Duodenal mucosa (tissue), 2 donors: ENCODE measurements around the gene UGT1A9.

Source experiments
- H3K27ac ChIP-seq: one replicate; pipeline ENCODE4 v1.7.0; 2013; ENCODE audit warnings: low read depth, low read length
- H3K27me3 ChIP-seq, 2 donors: one replicate each; pipeline ENCODE4 v1.7.0; 2013; ENCODE audit warnings: low read length in 2 of 2, control low read depth in 1 of 2; ENCODE audit not compliant: insufficient read depth in 2 of 2, control insufficient read depth in 1 of 2
- H3K36me3 ChIP-seq, 2 donors: one replicate each; pipeline ENCODE4 v1.7.0; 2013; ENCODE audit warnings: low read length in 2 of 2, control low read depth in 1 of 2; ENCODE audit not compliant: insufficient read depth in 2 of 2, control insufficient read depth in 1 of 2
- H3K4me1 ChIP-seq, 2 donors: one replicate each; pipeline ENCODE4 v1.7.0; 2013; ENCODE audit warnings: low read length in 2 of 2, control low read depth in 1 of 2; ENCODE audit not compliant: insufficient read depth in 2 of 2, control insufficient read depth in 1 of 2
- H3K4me3 ChIP-seq, 2 donors: one replicate each; pipeline ENCODE4 v1.7.0; 2013; ENCODE audit warnings: low read length in 2 of 2, low read depth in 1 of 2
- H3K9ac ChIP-seq, 2 donors: one replicate each; pipeline ENCODE4 v1.7.0; 2013; ENCODE audit warnings: low read length in 2 of 2, low read depth in 1 of 2
- H3K9me3 ChIP-seq, 2 donors: one replicate each; pipeline ENCODE4 v1.7.0; 2013; ENCODE audit warnings: low read length in 2 of 2, control low read depth in 1 of 2; ENCODE audit not compliant: control insufficient read depth in 1 of 2

The UGT1A9 gene

DNA sequence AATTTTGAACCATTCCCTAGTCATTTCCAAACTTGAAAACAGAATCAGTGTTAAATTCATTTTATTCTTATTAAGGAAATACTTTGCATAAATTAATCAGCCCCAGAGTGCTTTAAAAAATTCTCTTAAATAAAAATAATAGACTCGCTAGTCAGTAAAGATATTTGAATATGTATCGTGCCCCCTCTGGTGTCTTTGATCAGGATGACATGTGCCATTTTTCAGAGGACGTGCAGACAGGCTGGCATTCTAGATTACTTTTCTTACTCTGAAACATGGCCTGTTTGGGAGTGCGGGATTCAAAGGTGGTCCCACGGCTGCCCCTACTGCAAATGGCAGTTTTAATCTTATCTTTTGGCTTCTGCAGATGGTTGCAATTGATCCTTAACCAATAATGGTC is 100.9 kb downstream of the UGT1A9 start:
- peaks cover 15 to 19% of the 10 kb centered on the region in 2 donors for H3K36me3 ChIP-seq
- H3K4me1 ChIP-seq: no peaks in the 10 kb centered on the region
- no peak overlapping the region for H3K9ac ChIP-seq
- H3K27ac ChIP-seq: no peak overlapping the region
- H3K27me3 ChIP-seq: no peaks in the 10 kb centered on the region
- no peak overlapping the region for H3K4me3 ChIP-seq
- peaks cover 6 to 7% of the 10 kb centered on the region in 2 donors for H3K9me3 ChIP-seq

DNA sequence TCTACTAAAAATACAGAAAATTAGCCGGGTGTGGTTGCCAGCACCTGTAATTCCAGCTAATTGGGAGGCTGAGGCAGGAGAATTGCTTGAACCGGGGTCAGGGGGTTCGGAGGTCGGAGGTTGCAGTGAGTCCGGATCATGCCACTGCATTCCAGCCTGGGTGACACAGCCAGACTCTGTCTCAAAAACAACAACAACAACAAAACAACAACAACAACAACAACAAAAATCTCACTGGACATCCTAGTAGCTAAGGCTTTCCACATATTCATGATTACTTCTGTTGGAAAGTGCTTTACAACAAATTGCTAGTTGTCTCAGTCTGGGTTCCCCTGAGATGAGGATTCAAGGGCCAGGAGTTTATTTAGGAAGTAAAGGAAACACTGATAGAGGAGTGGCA is 102.2 kb downstream of the UGT1A9 start:
- peaks cover 8 to 12% of the 10 kb centered on the region in 2 donors for H3K36me3 ChIP-seq

DNA sequence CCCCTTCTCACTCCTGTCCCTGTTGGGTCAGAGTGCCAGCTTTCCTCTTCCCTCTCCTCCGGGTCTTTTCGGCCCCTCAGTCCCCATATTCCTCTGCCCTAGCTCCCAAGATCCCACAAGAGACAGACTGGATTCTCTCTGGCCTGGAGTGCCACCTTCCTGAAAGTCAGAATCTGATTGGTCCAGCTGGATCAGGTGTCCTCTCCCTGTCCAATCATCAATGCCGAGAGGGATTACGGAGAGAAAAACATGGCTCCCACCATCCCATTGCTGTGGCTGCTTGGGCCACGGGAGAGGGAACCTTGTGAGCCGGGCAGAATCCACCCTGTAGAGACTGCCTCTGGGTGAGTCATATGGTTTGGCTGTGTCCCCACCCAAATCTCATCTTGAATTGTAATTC is 103.7 kb downstream of the UGT1A9 start:
- H3K9me3 ChIP-seq: peaks cover 6 to 7% of the 10 kb centered on the region in 2 donors

More for the DNA sequence above, 102.2 kb downstream of the UGT1A9 start:
- Histone ChIP-seq H3K9me3 (peaks cover 6 to 7% of the 10 kb centered on the region in 2 donors), H3K4me1 (no peaks in the 10 kb centered on the region), H3K27me3 (no peaks in the 10 kb centered on the region), H3K9ac (no peak overlapping the region), H3K27ac (no peak overlapping the region), H3K4me3 (no peak overlapping the region)

DNA sequence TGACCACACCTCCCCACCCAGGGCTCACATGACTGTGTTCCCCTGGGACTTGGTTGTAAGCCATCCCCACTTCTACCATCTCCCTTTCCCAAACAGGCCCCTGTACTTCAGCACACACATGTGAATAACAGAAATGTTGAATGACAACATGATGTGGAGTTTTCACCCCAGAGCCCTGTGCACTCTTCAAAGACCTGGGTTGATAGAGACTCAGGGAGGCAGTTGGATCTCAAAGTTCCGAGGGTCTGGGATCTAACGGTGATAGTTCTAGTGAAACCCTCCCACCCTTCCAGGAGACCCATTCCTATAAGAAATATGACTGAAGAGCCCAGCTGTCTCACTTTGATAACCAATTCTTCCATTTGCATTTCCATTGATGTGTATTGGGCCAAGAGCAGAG is 106.3 kb downstream of the UGT1A9 start, which contains the start of gene MROH2A:
Gene MROH2A (plus strand): TSS at position 301 of the 400 bp plus-strand sequence. CDS start 1,029 bp downstream, outside the sequence.
- Histone ChIP-seq H3K9me3 (peaks cover 6 to 7% of the 10 kb centered on the region in 2 donors), H3K9ac (no peak within 1 kb of the TSS), H3K4me3 (no peak within 1 kb of the TSS), H3K36me3 (no peaks in the 10 kb centered on the region), H3K27me3 (no peaks in the 10 kb centered on the region), H3K4me1 (no peaks in the 10 kb centered on the region), H3K27ac (no peak within 1 kb of the TSS)

More for the DNA sequence above, 103.7 kb downstream of the UGT1A9 start:
- Histone ChIP-seq H3K4me3 (no peak overlapping the region), H3K27me3 (no peaks in the 10 kb centered on the region), H3K36me3 (peaks cover 4 to 5% of the 10 kb centered on the region in 2 donors), H3K4me1 (no peaks in the 10 kb centered on the region), H3K9ac (no peak overlapping the region), H3K27ac (no peak overlapping the region)

DNA sequence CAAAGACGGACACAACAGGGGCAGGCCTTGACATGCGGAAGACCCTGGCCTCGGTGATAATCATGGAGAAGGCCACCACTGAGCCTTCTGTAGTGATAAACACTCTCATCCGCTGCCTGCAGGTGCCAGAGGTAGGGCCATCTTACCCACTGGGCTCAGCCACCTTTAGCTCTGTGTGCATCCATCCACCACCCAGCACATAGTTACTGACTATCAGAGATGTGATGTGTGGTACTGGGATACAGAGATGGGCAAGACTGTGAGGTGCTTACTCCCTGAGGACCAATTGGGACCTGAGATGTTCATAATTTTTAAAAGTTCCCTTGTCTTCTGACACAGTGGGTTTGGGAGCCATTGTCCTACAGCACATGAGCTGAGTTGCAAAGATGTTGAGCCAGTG is 108.0 kb downstream of the UGT1A9 start:
- Histone ChIP-seq H3K4me1 (no peaks in the 10 kb centered on the region), H3K4me3 (no peak overlapping the region), H3K27ac (no peak overlapping the region), H3K27me3 (no peaks in the 10 kb centered on the region), H3K9ac (no peak overlapping the region), H3K9me3 (peaks cover 6 to 7% of the 10 kb centered on the region in 2 donors), H3K36me3 (no peaks in the 10 kb centered on the region)

DNA sequence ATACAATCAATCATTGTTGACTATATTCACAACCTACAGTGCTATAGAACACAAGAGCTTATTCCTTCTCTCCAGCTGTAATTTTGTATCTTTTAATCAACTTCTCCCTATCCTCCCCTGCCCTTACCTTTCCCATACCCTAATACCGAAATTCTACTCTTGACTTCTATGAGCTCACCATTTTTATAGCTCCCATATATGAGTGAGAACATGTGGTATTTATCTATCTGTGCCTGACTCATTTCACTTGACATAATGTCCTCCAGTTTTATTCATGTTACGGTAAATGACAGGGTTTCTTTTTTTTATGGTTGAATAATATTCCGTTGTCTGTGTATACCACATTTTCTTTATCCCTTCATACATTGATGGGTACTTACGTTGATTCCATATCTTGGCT is 109.1 kb downstream of the UGT1A9 start:
- Histone ChIP-seq H3K9ac (no peak overlapping the region), H3K27ac (no peak overlapping the region), H3K36me3 (no peaks in the 10 kb centered on the region), H3K4me3 (no peak overlapping the region), H3K9me3 (peaks cover 6% of the 10 kb centered on the region in 2 donors), H3K27me3 (no peaks in the 10 kb centered on the region), H3K4me1 (no peaks in the 10 kb centered on the region)

DNA sequence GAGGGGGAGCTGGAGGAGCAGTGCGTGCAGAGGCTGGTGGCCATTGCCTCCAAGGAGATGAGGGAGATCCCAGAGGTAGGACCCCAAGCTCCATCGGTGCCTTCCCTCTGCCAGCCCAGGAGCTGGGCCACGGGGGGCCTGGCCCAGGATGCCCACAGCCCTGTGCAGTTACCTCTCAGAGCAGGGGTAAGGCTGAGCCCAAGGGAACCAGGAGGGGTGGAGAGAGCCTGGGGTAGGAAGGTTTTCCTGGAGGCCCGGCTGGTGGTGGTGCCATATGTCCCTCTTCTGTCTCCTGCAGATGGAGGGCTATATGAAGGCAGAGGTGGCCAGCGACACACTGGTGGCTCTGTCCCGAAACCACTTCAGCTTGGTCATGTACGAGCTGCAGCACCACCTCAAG is 117.9 kb downstream of the UGT1A9 start:
- no peaks in the 10 kb centered on the region for H3K36me3 ChIP-seq
- no peak overlapping the region for H3K4me3 ChIP-seq
- H3K9me3 ChIP-seq: no peaks in the 10 kb centered on the region
- no peaks in the 10 kb centered on the region for H3K27me3 ChIP-seq
- no peak overlapping the region for H3K9ac ChIP-seq
- no peak overlapping the region for H3K27ac ChIP-seq
- H3K4me1 ChIP-seq: peaks cover 0 to 7% of the 10 kb centered on the region in 2 donors

DNA sequence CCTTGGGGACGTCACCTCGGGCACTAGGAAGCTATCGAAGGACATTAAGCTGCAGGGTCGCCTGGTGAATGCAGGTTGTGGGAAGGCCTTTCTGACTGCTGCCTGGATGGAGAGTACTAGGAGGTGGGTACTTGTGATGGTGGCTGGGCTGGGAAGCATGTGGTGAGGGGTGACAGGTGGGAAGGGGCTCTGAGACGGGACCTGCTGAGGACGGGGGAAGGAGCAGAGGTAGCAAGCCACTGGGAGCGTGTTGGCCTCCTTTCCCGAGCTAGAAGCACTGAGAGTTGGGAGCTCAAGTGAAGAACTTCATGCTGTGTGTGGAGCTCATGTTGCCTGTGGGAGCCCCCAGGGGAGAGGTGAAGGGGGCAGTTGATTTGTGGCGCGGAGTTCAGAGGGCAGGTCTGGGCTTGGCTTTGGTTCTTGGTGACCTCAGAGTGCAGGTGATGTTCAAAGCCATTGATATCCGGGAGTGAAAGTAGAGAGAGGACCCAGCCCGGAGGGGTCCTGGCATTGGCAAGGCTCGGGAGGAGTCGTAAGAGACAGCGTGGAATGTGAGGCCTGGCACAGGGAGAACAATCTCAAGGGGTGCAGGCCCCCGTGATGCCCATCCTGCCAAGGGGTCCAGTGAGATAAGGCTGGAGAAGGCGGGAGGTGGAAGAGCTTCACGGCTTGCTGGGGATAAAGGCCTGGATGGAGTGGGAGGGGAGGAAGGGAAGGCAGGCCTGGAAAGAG is 119.6 kb downstream of the UGT1A9 start:
- Histone ChIP-seq H3K4me1 (peaks cover 0 to 7% of the 10 kb centered on the region in 2 donors), H3K27me3 (no peaks in the 10 kb centered on the region), H3K4me3 (no peak overlapping the region), H3K27ac (no peak overlapping the region), H3K9me3 (no peaks in the 10 kb centered on the region), H3K9ac (no peak overlapping the region), H3K36me3 (no peaks in the 10 kb centered on the region)

DNA sequence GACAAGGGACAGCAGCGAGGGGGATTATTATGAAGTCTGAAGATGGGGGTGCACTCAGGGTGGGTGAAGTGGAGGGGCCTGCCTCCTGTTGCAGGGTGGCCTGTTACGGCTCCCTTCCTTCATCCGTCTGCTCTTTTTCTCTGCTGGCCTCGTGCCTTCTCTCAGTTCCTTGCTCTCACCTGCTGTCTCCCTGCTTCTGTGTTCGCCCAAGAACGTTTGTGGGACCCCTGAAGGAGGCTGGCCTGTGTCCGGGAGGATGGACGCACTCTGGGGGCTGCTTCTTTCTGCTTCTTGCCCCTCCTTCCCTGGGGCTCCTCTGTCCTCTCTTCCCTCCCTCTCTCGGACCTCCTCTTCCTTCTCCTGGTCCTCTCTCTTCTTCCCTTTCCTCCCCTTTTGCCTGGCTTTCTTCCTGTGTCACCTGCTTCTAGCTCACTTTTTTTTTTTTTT is 120.2 kb downstream of the UGT1A9 start:
- no peaks in the 10 kb centered on the region for H3K36me3 ChIP-seq
- no peak overlapping the region for H3K4me3 ChIP-seq
- no peak overlapping the region for H3K9ac ChIP-seq
- H3K4me1 ChIP-seq: peaks cover 0 to 7% of the 10 kb centered on the region in 2 donors
- H3K9me3 ChIP-seq: no peaks in the 10 kb centered on the region
- no peak overlapping the region for H3K27ac ChIP-seq
- no peaks in the 10 kb centered on the region for H3K27me3 ChIP-seq

DNA sequence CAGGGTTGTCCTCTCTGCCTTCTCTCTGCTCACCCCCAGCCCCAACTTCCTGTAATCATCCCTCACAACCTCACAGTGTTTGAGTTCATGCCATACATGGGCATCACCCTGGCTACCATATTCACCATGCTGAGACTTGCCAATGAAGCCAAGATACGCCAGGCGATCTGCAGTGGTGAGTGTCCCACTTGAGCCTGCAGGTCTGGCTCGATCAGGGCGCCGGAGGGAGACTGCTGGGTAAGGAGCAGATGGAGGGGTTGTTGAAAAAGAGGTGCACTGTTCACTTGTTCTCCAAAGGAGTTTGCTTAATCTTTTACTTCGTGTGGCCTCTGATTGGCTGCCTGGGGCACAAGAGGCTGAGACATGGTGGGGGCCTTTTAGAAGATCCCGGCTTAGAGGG is 121.0 kb downstream of the UGT1A9 start:
- Histone ChIP-seq H3K4me3 (no peak overlapping the region), H3K9ac (no peak overlapping the region), H3K27me3 (no peaks in the 10 kb centered on the region), H3K36me3 (no peaks in the 10 kb centered on the region), H3K4me1 (peaks cover 0 to 7% of the 10 kb centered on the region in 2 donors), H3K9me3 (no peaks in the 10 kb centered on the region), H3K27ac (no peak overlapping the region)
